Activated naive CD8-positive, alpha-beta T cell (primary cell): ENCODE data around the gene PRIMA1.

Source experiments
- H3K27ac Mint-ChIP-seq: one replicate; pipeline ENCODE4 v1.8.0; 2021; ENCODE audit warnings: mixed read lengths
- H3K27me3 Mint-ChIP-seq: one replicate; pipeline ENCODE4 v1.8.0; 2021; ENCODE audit warnings: mixed read lengths
- H3K36me3 Mint-ChIP-seq: one replicate; pipeline ENCODE4 v1.8.0; 2021; ENCODE audit warnings: mixed read lengths
- H3K4me1 Mint-ChIP-seq: one replicate; pipeline ENCODE4 v1.8.0; 2021; ENCODE audit warnings: low read depth, mixed read lengths
- H3K4me3 Mint-ChIP-seq: one replicate; pipeline ENCODE4 v1.8.0; 2021; ENCODE audit warnings: mild to moderate bottlenecking, mixed read lengths
- H3K9me3 Mint-ChIP-seq: one replicate; pipeline ENCODE4 v1.8.0; 2021; ENCODE audit warnings: low read depth, mixed read lengths

The PRIMA1 gene

GRCh38 chr14:93804654-93805053 is 16.4 kb upstream of the PRIMA1 start:
- Mint-ChIP-seq H3K27ac (no peak overlapping the region), H3K9me3 (no peaks in the 10 kb centered on the region), H3K4me3 (no peak overlapping the region), H3K36me3 (no peaks in the 10 kb centered on the region), H3K27me3 (peaks cover 3% of the 10 kb centered on the region), H3K4me1 (no peaks in the 10 kb centered on the region)

- Mint-ChIP-seq H3K4me3 (no peak overlapping the region), H3K36me3 (no peaks in the 10 kb centered on the region), H3K4me1 (no peaks in the 10 kb centered on the region), H3K27me3 (peaks cover 7% of the 10 kb centered on the region), H3K9me3 (no peaks in the 10 kb centered on the region), H3K27ac (no peak overlapping the region)
These were observed 15.4 kb upstream of the PRIMA1 start for GRCh38 chr14:93803408-93804318.

- H3K4me1 Mint-ChIP-seq: no peaks in the 10 kb centered on the region
- no peak overlapping the region for H3K27ac Mint-ChIP-seq
- no peak overlapping the region for H3K4me3 Mint-ChIP-seq
- peaks cover 7% of the 10 kb centered on the region for H3K27me3 Mint-ChIP-seq
- H3K36me3 Mint-ChIP-seq: no peaks in the 10 kb centered on the region
- H3K9me3 Mint-ChIP-seq: no peaks in the 10 kb centered on the region
These were observed 12.0 kb upstream of the PRIMA1 start for GRCh38 chr14:93799989-93800921.

GRCh38 chr14:93799617-93799988 is 11.3 kb upstream of the PRIMA1 start:
- no peaks in the 10 kb centered on the region for H3K4me1 Mint-ChIP-seq
- no peaks in the 10 kb centered on the region for H3K9me3 Mint-ChIP-seq
- peaks cover 7% of the 10 kb centered on the region for H3K27me3 Mint-ChIP-seq
- H3K36me3 Mint-ChIP-seq: no peaks in the 10 kb centered on the region
- no peak overlapping the region for H3K27ac Mint-ChIP-seq
- no peak overlapping the region for H3K4me3 Mint-ChIP-seq

GRCh38 chr14:93797536-93797935 is 9.3 kb upstream of the PRIMA1 start:
- no peaks in the 10 kb centered on the region for H3K9me3 Mint-ChIP-seq
- no peak overlapping the region for H3K27ac Mint-ChIP-seq
- H3K27me3 Mint-ChIP-seq: peaks cover 10% of the 10 kb centered on the region
- no peaks in the 10 kb centered on the region for H3K4me1 Mint-ChIP-seq
- H3K4me3 Mint-ChIP-seq: no peak overlapping the region
- H3K36me3 Mint-ChIP-seq: no peaks in the 10 kb centered on the region

GRCh38 chr14:93797071-93797470 is 8.8 kb upstream of the PRIMA1 start:
- Mint-ChIP-seq H3K4me1 (no peaks in the 10 kb centered on the region), H3K27me3 (peaks cover 14% of the 10 kb centered on the region), H3K36me3 (no peaks in the 10 kb centered on the region), H3K27ac (no peak overlapping the region), H3K9me3 (no peaks in the 10 kb centered on the region), H3K4me3 (no peak overlapping the region)

- Mint-ChIP-seq H3K27ac (no peak overlapping the region), H3K9me3 (no peaks in the 10 kb centered on the region), H3K4me1 (no peaks in the 10 kb centered on the region), H3K27me3 (peaks cover 32% of the 10 kb centered on the region), H3K36me3 (no peaks in the 10 kb centered on the region), H3K4me3 (no peak overlapping the region)
These were observed 6.5 kb upstream of the PRIMA1 start for GRCh38 chr14:93794756-93795155.

GRCh38 chr14:93793555-93794324 is 5.5 kb upstream of the PRIMA1 start:
- H3K36me3 Mint-ChIP-seq: no peaks in the 10 kb centered on the region
- H3K9me3 Mint-ChIP-seq: no peaks in the 10 kb centered on the region
- H3K4me1 Mint-ChIP-seq: peaks cover 4% of the 10 kb centered on the region
- H3K4me3 Mint-ChIP-seq: no peak overlapping the region
- H3K27me3 Mint-ChIP-seq: peaks cover 34% of the 10 kb centered on the region
- no peak overlapping the region for H3K27ac Mint-ChIP-seq

GRCh38 chr14:93792391-93792790 is 4.1 kb upstream of the PRIMA1 start:
- Mint-ChIP-seq H3K27me3 (peaks cover 36% of the 10 kb centered on the region), H3K4me3 (no peak overlapping the region), H3K36me3 (no peaks in the 10 kb centered on the region), H3K27ac (no peak overlapping the region), H3K9me3 (no peaks in the 10 kb centered on the region), H3K4me1 (peaks cover 4% of the 10 kb centered on the region)

GRCh38 chr14:93790966-93791365 is 2.7 kb upstream of the PRIMA1 start:
- H3K9me3 Mint-ChIP-seq: no peaks in the 10 kb centered on the region
- H3K4me3 Mint-ChIP-seq: no peak overlapping the region
- H3K27me3 Mint-ChIP-seq: peaks cover 38% of the 10 kb centered on the region
- H3K36me3 Mint-ChIP-seq: no peaks in the 10 kb centered on the region
- no peak overlapping the region for H3K27ac Mint-ChIP-seq
- peaks cover 4% of the 10 kb centered on the region for H3K4me1 Mint-ChIP-seq

GRCh38 chr14:93789228-93790130 is 1.2 kb upstream of the PRIMA1 start:
- Mint-ChIP-seq H3K4me1 (peaks cover 4% of the 10 kb centered on the region), H3K27me3 (peaks cover 45% of the 10 kb centered on the region), H3K36me3 (no peaks in the 10 kb centered on the region), H3K9me3 (no peaks in the 10 kb centered on the region), H3K4me3 (no peak overlapping the region), H3K27ac (no peak overlapping the region)

GRCh38 chr14:93788543-93789227 is 400 bp upstream of the PRIMA1 start:
- peaks cover 44% of the 10 kb centered on the region for H3K27me3 Mint-ChIP-seq
- no peaks in the 10 kb centered on the region for H3K9me3 Mint-ChIP-seq
- H3K27ac Mint-ChIP-seq: no peak overlapping the region
- H3K4me1 Mint-ChIP-seq: peaks cover 4% of the 10 kb centered on the region
- no peak overlapping the region for H3K4me3 Mint-ChIP-seq
- no peaks in the 10 kb centered on the region for H3K36me3 Mint-ChIP-seq

GRCh38 chr14:93787465-93788292 is 606 bp downstream of the PRIMA1 start:
- H3K4me1 Mint-ChIP-seq: peaks cover 4% of the 10 kb centered on the region

More at GRCh38 chr14:93787465-93788292, 606 bp downstream of the PRIMA1 start:
- Mint-ChIP-seq H3K9me3 (no peaks in the 10 kb centered on the region), H3K27me3 (peaks cover 44% of the 10 kb centered on the region), H3K27ac (no peak overlapping the region), H3K36me3 (no peaks in the 10 kb centered on the region), H3K4me3 (no peak overlapping the region)
